ENCODE measurements around the gene NBPF6.
"Not testable (repeated sequence)": the region's sequence is repeated elsewhere in the genome, so short reads cannot be mapped to it uniquely, and the experiment has no call there.

NBPF6 gene

GRCh38 chr1:108502138-108502537 is 52.0 kb downstream of the NBPF6 start:
- DNase-seq, result no peak

- no peak for DNase-seq
These were observed 52.5 kb downstream of the NBPF6 start for GRCh38 chr1:108502624-108503023.

GRCh38 chr1:108503062-108503733 is 53.1 kb downstream of the NBPF6 start:
- no peak for DNase-seq

GRCh38 chr1:108504447-108504846 is 54.3 kb downstream of the NBPF6 start:
- no peak for DNase-seq

GRCh38 chr1:108505763-108506070 is 55.6 kb downstream of the NBPF6 start:
- no peak for DNase-seq

GRCh38 chr1:108511764-108512163 is 61.6 kb downstream of the NBPF6 start:
- no peak for DNase-seq

GRCh38 chr1:108512239-108513043 is 62.3 kb downstream of the NBPF6 start:
- no peak for DNase-seq

- no peak for DNase-seq
These were observed 62.9 kb downstream of the NBPF6 start for GRCh38 chr1:108513044-108513415.

GRCh38 chr1:108513914-108514313 is 63.8 kb downstream of the NBPF6 start:
- DNase-seq, result not testable (repeated sequence)

- not testable (repeated sequence) for DNase-seq
These were observed 67.3 kb downstream of the NBPF6 start for GRCh38 chr1:108517301-108517897.

Data from amniotic stem cell (primary cell).